CD8-positive, alpha-beta memory T cell (primary cell): Measurements from ENCODE around the gene IL13RA2. TPM values are rescaled to one million over a fixed set of nuclear protein-coding genes. Genes with fewer than 3 reads are reported as not detected.

Source experiments
- CTCF ChIA-PET: fragments of 350-600 bp; sonication (Branson Sonifier 250); formaldehyde crosslinking; loops from one replicate; lab custom pipeline; 2021; ENCODE audit warnings: antibody characterized with exemption; lab: Charles Lee
- POLR2A ChIA-PET: fragments of 350-600 bp; sonication (Branson Sonifier 250); formaldehyde crosslinking; loops from one replicate; lab custom pipeline; 2021; ENCODE audit warnings: antibody characterized with exemption; lab: Charles Lee
- DNase-seq, 5 donors: peaks; one replicate each; pipeline versions ENCODE4 v3.0.0 to v3.0.0-alpha.2; 2020 to 2022; ENCODE audit warnings: mixed read lengths in 1 of 5
- H3K27ac ChIP-seq: one replicate; pipeline ENCODE4 v1.7.0; 2013; ENCODE audit warnings: low read depth, mild to moderate bottlenecking, low read length, moderate library complexity
- H3K27me3 ChIP-seq: 2 replicates; pipeline ENCODE4 v1.7.0; 2013; ENCODE audit warnings: low read length, mild to moderate bottlenecking; ENCODE audit not compliant: insufficient read depth, poor library complexity, severe bottlenecking
- H3K36me3 ChIP-seq: 2 replicates; pipeline ENCODE4 v1.7.0; 2013; ENCODE audit warnings: mild to moderate bottlenecking, low read length, moderate library complexity; ENCODE audit not compliant: insufficient read depth
- H3K4me1 ChIP-seq: 2 replicates; pipeline ENCODE4 v1.7.0; 2013; ENCODE audit warnings: mild to moderate bottlenecking, low read length, moderate library complexity; ENCODE audit not compliant: insufficient read depth
- H3K4me3 ChIP-seq: 2 replicates; pipeline ENCODE4 v1.7.0; 2013; ENCODE audit warnings: mild to moderate bottlenecking, low read length
- H3K9me3 ChIP-seq: 2 replicates; pipeline ENCODE4 v1.7.0; 2013; ENCODE audit warnings: mild to moderate bottlenecking, low read length
- H3K27ac Mint-ChIP-seq, 8 donors: one replicate each; pipeline ENCODE4 v1.8.0; 2020 to 2021; ENCODE audit warnings: mixed read lengths in 8 of 8, mild to moderate bottlenecking in 6 of 8, inconsistent platforms in 3 of 8, moderate library complexity in 3 of 8
- H3K27me3 Mint-ChIP-seq, 2 donors: one replicate each; pipeline ENCODE4 v1.8.0; 2020 to 2021; ENCODE audit warnings: mixed read lengths in 2 of 2, mild to moderate bottlenecking in 1 of 2, moderate library complexity in 1 of 2
- H3K36me3 Mint-ChIP-seq, 3 donors: one replicate each; pipeline ENCODE4 v1.8.0; 2020 to 2021; ENCODE audit warnings: mixed read lengths in 3 of 3, inconsistent platforms in 1 of 3, mild to moderate bottlenecking in 1 of 3
- H3K4me1 Mint-ChIP-seq, 3 donors: one replicate each; pipeline ENCODE4 v1.8.0; 2020 to 2021; ENCODE audit warnings: mixed read lengths in 3 of 3, inconsistent platforms in 1 of 3, mild to moderate bottlenecking in 1 of 3
- H3K4me3 Mint-ChIP-seq, 7 donors: one replicate each; pipeline ENCODE4 v1.8.0; 2020 to 2021; ENCODE audit warnings: mixed read lengths in 7 of 7, mild to moderate bottlenecking in 6 of 7, moderate library complexity in 4 of 7, inconsistent platforms in 2 of 7
- H3K9me3 Mint-ChIP-seq, 5 donors: one replicate each; pipeline ENCODE4 v1.8.0; 2020 to 2022; ENCODE audit warnings: mixed read lengths in 5 of 5, mild to moderate bottlenecking in 3 of 5, moderate library complexity in 2 of 5, inconsistent platforms in 1 of 5
- polyA plus RNA-seq: library from polyadenylated mRNA; unstranded; fragments of 300-500 nt; fragmentation: Illumina TruSeq; gene quantifications from one replicate; pipeline ENCODE4 v1.2.3, GENCODE V29; 2021
- total RNA-seq, 2 experiments: library from RNA; stranded (reverse); gene quantifications; one replicate each; pipeline ENCODE4 v1.2.3, GENCODE V29; 2021

IL13RA2 gene
- total and polyA plus RNA-seq, 3 experiments from 2014 or later, result not detected

GRCh38 chrX:114976292-114976691, 41.1 kb downstream of the IL13RA2 start:
- Histone ChIP-seq H3K36me3 (no peaks in the 10 kb centered on the region), H3K4me1 (no peaks in the 10 kb centered on the region), H3K27me3 (no peaks in the 10 kb centered on the region), H3K4me3 (no peak overlapping the region), H3K9me3 (no peaks in the 10 kb centered on the region), H3K27ac (no peak overlapping the region)
- Mint-ChIP-seq H3K9me3 (peaks cover 0 to 11% (median 2%) of the 10 kb centered on the region in 5 donors), H3K27ac (no peak overlapping the region), H3K27me3 (peaks cover 0 to 2% of the 10 kb centered on the region in 2 donors), H3K36me3 (no peaks in the 10 kb centered on the region), H3K4me1 (no peaks in the 10 kb centered on the region), H3K4me3 (no peak overlapping the region)
- CTCF ChIA-PET, result no interaction called here
- no peak for DNase-seq
- POLR2A ChIA-PET, result no interaction called here

- POLR2A ChIA-PET, result no interaction called here
- Histone ChIP-seq H3K4me1 (no peaks in the 10 kb centered on the region), H3K27ac (no peak overlapping the region), H3K27me3 (no peaks in the 10 kb centered on the region), H3K9me3 (no peaks in the 10 kb centered on the region), H3K36me3 (no peaks in the 10 kb centered on the region), H3K4me3 (no peak overlapping the region)
- Mint-ChIP-seq H3K36me3 (no peaks in the 10 kb centered on the region), H3K27me3 (no peaks in the 10 kb centered on the region), H3K4me1 (no peaks in the 10 kb centered on the region), H3K9me3 (peaks cover 0 to 8% (median 0%) of the 10 kb centered on the region in 5 donors), H3K4me3 (no peak overlapping the region), H3K27ac (no peak overlapping the region)
- CTCF ChIA-PET, result no interaction called here
- DNase-seq, result no peak
Observed at GRCh38 chrX:114973013-114973412, 44.4 kb downstream of the IL13RA2 start.

DNA sequence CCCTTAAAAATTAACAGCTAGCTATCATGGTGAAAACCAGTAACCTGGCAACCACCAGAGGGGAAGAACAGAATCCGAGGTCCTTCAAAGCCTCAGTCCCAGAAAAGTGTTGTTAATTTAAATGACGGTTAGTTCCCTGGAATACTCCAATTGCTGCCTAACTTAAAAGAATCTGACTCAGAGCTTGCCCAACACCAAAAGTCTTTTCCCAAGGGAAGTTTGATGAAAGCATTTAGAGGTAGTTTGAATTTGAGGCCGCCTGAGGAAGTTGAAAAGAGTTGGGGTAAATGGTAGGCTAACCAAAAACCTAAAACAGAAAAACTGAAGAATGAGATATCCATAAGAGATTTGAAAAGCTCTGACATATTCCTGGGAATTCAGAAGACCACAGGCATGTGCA, 46.6 kb downstream of the IL13RA2 start:
- Mint-ChIP-seq H3K36me3 (no peaks in the 10 kb centered on the region), H3K4me3 (no peak overlapping the region), H3K27me3 (peaks cover 0 to 1% of the 10 kb centered on the region in 2 donors), H3K9me3 (peaks cover 0 to 2% (median 0%) of the 10 kb centered on the region in 5 donors), H3K4me1 (no peaks in the 10 kb centered on the region), H3K27ac (no peak overlapping the region)
- Histone ChIP-seq H3K4me1 (no peaks in the 10 kb centered on the region), H3K4me3 (no peak overlapping the region), H3K36me3 (no peaks in the 10 kb centered on the region), H3K27me3 (no peaks in the 10 kb centered on the region), H3K9me3 (no peaks in the 10 kb centered on the region), H3K27ac (no peak overlapping the region)
- CTCF ChIA-PET, result no interaction called here
- POLR2A ChIA-PET, result no interaction called here
- no peak for DNase-seq

DNA sequence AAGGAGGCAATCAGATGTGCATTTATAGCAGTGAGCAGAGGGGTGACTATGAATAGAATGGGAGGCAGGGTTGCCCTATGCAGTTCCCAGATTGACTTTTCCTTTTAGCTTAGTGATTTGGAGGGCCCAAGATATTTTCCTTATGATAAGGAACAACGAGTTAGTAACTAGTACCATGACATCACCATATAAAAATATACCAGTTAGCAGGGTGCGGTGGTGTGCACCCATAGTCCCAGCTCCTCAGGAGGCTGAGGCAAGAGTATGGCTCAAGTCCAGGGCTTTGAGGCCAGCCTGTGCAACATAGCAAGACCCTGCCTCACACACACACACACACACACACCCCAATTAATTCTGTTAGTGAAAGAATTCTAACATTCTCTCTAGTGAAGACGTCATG, 53.0 kb downstream of the IL13RA2 start:
- H3K27me3 Mint-ChIP-seq, result peaks cover 0 to 5% of the 10 kb centered on the region in 2 donors
- no peak overlapping the region for H3K4me3 Mint-ChIP-seq
- Histone ChIP-seq H3K27ac (no peak overlapping the region), H3K36me3 (no peaks in the 10 kb centered on the region), H3K4me3 (no peak overlapping the region), H3K4me1 (no peaks in the 10 kb centered on the region), H3K27me3 (no peaks in the 10 kb centered on the region), H3K9me3 (no peaks in the 10 kb centered on the region)
- ChIA-PET POLR2A (no interaction called here), CTCF (no interaction called here)
- no peaks in the 10 kb centered on the region for H3K4me1 Mint-ChIP-seq
- H3K36me3 Mint-ChIP-seq, result no peaks in the 10 kb centered on the region
- DNase-seq, result no peak
- H3K27ac Mint-ChIP-seq, result no peak overlapping the region
- no peaks in the 10 kb centered on the region for H3K9me3 Mint-ChIP-seq

DNA sequence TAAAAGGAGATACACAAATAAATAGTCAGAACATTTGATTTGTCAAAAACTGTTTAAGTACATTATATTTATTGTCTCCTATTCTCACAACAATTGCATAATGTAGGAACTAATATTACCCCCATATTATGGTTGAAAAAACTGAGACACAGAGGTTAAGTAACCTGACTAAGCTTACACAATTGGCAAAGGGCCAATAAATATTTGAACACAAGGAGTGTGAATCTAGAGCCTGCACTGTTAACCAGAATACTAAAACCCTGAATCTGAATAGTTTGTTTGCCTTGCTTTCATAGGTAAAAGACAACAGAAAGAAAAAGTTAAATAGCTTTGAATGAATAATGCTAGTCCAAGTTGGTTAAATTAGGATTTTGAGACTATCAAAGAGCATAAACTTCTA, 55.2 kb downstream of the IL13RA2 start:
- no peaks in the 10 kb centered on the region for H3K36me3 ChIP-seq
- no peak for DNase-seq
- peaks cover 0 to 4% of the 10 kb centered on the region in 2 donors for H3K27me3 Mint-ChIP-seq
- no peaks in the 10 kb centered on the region for H3K27me3 ChIP-seq
- H3K27ac ChIP-seq, result no peak overlapping the region
- no peak overlapping the region for H3K4me3 Mint-ChIP-seq
- no peaks in the 10 kb centered on the region for H3K9me3 ChIP-seq
- H3K4me1 Mint-ChIP-seq, result no peaks in the 10 kb centered on the region
- ChIA-PET CTCF (no interaction called here), POLR2A (no interaction called here)
- H3K27ac Mint-ChIP-seq, result no peak overlapping the region
- H3K9me3 Mint-ChIP-seq, result peaks cover 0 to 2% (median 0%) of the 10 kb centered on the region in 5 donors
- no peak overlapping the region for H3K4me3 ChIP-seq
- no peaks in the 10 kb centered on the region for H3K36me3 Mint-ChIP-seq
- no peaks in the 10 kb centered on the region for H3K4me1 ChIP-seq

DNA sequence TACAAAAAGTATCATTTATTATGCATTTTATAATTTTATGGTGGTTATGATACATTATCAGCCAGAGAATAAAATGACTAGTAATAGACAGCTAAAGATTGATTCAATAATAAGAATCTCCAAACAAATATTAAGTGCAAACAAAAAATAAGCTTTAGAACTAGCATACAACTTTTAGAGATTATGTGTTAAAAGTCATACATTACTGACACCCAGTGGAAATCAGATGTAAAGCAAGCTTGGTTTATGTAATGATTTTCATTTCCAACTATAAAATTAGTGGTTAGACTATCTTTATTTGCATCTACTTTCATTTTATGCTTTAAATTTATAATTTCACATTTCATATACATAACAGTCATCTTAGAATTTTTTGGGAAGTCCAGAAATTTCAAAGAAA, 57.7 kb downstream of the IL13RA2 start:
- Histone ChIP-seq H3K4me3 (no peak overlapping the region), H3K9me3 (no peaks in the 10 kb centered on the region), H3K27ac (no peak overlapping the region), H3K4me1 (no peaks in the 10 kb centered on the region), H3K36me3 (no peaks in the 10 kb centered on the region), H3K27me3 (no peaks in the 10 kb centered on the region)
- CTCF ChIA-PET, result no interaction called here
- Mint-ChIP-seq H3K27me3 (peaks cover 0 to 5% of the 10 kb centered on the region in 2 donors), H3K36me3 (no peaks in the 10 kb centered on the region), H3K9me3 (peaks cover 0 to 2% (median 0%) of the 10 kb centered on the region in 5 donors), H3K4me1 (no peaks in the 10 kb centered on the region), H3K27ac (no peak overlapping the region), H3K4me3 (no peak overlapping the region)
- POLR2A ChIA-PET, result no interaction called here
- no peak for DNase-seq

Other genes with a start within 250 kb of the IL13RA2 start
- gene RBMXL3, start 171.8 kb upstream of the IL13RA2 start, total RNA-seq, result not detected
- gene RBMXL3, start 171.8 kb upstream of the IL13RA2 start, polyA plus RNA-seq, result not detected
- gene LRCH2, start 216.5 kb upstream of the IL13RA2 start, total RNA-seq, result not detected
- not detected for gene LRCH2, start 216.5 kb upstream of the IL13RA2 start, polyA plus RNA-seq